Neural crest cell (in vitro differentiated cells): Measurements from ENCODE around the gene VWA3A. TPM values are rescaled to one million over a fixed set of nuclear protein-coding genes. Genes with fewer than 3 reads are reported as not detected.

Experiments
- DNase-seq: peaks from one replicate; pipeline ENCODE4 v3.0.0; 2021; ENCODE audit warnings: low read depth, mixed read lengths, low spot score
- H3K27ac Mint-ChIP-seq: one replicate; pipeline ENCODE4 v1.8.0; 2021; ENCODE audit warnings: mild to moderate bottlenecking, mixed read lengths; ENCODE audit not compliant: unreplicated experiment
- H3K27me3 Mint-ChIP-seq: 2 replicates; pipeline ENCODE4 v1.8.0; 2021; ENCODE audit warnings: low read depth, mild to moderate bottlenecking, mixed read lengths
- H3K36me3 Mint-ChIP-seq: 2 replicates; pipeline ENCODE4 v1.8.0; 2021; ENCODE audit warnings: low read depth, mild to moderate bottlenecking, mixed read lengths
- H3K4me1 Mint-ChIP-seq: 2 replicates; pipeline ENCODE4 v1.8.0; 2021; ENCODE audit warnings: mixed read lengths
- H3K4me3 Mint-ChIP-seq: one replicate; pipeline ENCODE4 v1.8.0; 2021; ENCODE audit warnings: mild to moderate bottlenecking, mixed read lengths
- H3K9me3 Mint-ChIP-seq: 2 replicates; pipeline ENCODE4 v1.8.0; 2021; ENCODE audit warnings: mixed read lengths
- CTCF ChIP-seq: fragments of 200-600 bp; sonication (generic); conservative IDR thresholded peaks from 2 replicates; pipeline ENCODE4 v1.5.0; 2021; ENCODE audit warnings: antibody characterized with exemption, mild to moderate bottlenecking
- total RNA-seq: library from RNA; stranded (reverse); gene quantifications from 2 replicates; pipeline ENCODE4 v1.2.1, GENCODE V29; 2021

The VWA3A gene
- total RNA-seq, 1 donor from 2014 or later = not detected

GRCh38 chr16:22189473-22190080 lies 97.2 kb downstream of the VWA3A start:
- no peak for DNase-seq
- no peak overlapping the region for H3K27ac Mint-ChIP-seq

GRCh38 chr16:22190081-22190775 lies 97.9 kb downstream of the VWA3A start:
- peak; percentile 98 for DNase-seq
- Mint-ChIP-seq H3K36me3 (no peaks in the 10 kb centered on the region), H3K4me3 (peak overlapping the region; percentile 96), H3K27ac (no peak overlapping the region), H3K9me3 (no peaks in the 10 kb centered on the region), H3K27me3 (peaks cover 38% of the 10 kb centered on the region), H3K4me1 (peaks cover 30% of the 10 kb centered on the region)
- TF ChIP-seq CTCF = no peak

More at GRCh38 chr16:22189473-22190080, 97.2 kb downstream of the VWA3A start:
- H3K9me3 Mint-ChIP-seq = no peaks in the 10 kb centered on the region
- peak overlapping the region; percentile 96 for H3K4me3 Mint-ChIP-seq
- H3K36me3 Mint-ChIP-seq = no peaks in the 10 kb centered on the region
- H3K4me1 Mint-ChIP-seq = peaks cover 30% of the 10 kb centered on the region
- peaks cover 32% of the 10 kb centered on the region for H3K27me3 Mint-ChIP-seq
- no peak for TF ChIP-seq CTCF

DNA sequence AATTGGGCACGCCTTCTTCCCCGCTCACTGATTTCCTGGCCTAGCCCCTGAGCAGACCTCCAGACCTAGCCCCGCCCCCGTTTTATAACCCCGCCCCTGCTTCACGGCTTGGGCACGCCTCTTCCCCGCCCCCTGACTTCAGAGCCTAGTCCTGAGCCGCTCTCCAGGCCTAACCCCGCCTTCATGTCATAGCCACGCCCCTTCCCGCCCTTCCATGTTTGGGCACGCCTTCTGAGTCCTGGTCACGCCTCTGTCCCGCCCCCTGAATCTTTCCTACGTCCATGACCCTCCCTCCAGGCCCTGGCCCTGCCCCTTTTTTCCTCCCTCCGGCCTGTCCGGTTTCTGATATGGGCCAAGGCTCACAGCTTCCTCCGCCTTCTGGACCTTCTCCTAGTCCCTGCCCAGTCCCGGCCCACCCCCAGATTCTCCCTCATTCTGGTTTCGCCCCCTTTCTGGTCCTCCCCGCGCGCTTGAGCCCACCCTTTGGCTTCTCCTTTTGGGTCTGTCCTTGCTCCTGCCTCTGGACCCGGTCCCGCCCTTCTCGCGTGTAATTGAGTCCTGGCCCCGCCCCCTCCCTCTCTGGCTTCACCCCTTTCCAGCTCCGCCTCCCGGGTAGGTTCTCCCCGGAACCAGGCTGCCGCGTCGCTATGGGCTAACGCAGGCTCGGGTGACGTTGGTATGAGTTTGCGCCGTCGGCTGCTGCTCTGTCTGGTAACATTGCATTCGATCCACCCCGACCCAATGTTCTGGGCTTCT lies 98.6 kb downstream of the VWA3A start:
- no peak for TF ChIP-seq CTCF
- peak overlapping the region; percentile 96 for H3K27ac Mint-ChIP-seq
- H3K27me3 Mint-ChIP-seq = peaks cover 43% of the 10 kb centered on the region
- H3K36me3 Mint-ChIP-seq = peaks cover 3% of the 10 kb centered on the region
- peak; percentile 100 for DNase-seq
- peaks cover 38% of the 10 kb centered on the region for H3K4me1 Mint-ChIP-seq
- peaks cover 3% of the 10 kb centered on the region for H3K9me3 Mint-ChIP-seq
- peak overlapping the region; percentile 96 for H3K4me3 Mint-ChIP-seq

- no peak for TF ChIP-seq CTCF
- peak overlapping the region; percentile 96 for H3K27ac Mint-ChIP-seq
- peaks cover 43% of the 10 kb centered on the region for H3K27me3 Mint-ChIP-seq
- peak overlapping the region; percentile 96 for H3K4me3 Mint-ChIP-seq
- H3K4me1 Mint-ChIP-seq = peaks cover 41% of the 10 kb centered on the region
- H3K36me3 Mint-ChIP-seq = peaks cover 3% of the 10 kb centered on the region
- no peak for DNase-seq
- peaks cover 3% of the 10 kb centered on the region for H3K9me3 Mint-ChIP-seq
Observed at GRCh38 chr16:22191532-22192260, 99.4 kb downstream of the VWA3A start.
